KOPT-K1 (cell line): ENCODE results near the gene IKZF1.
A peak's percentile ranks its signal among the peaks of the same experiment; 100 is the strongest.

Experiments used
- H3K27ac ChIP-seq: fragments of 200-600 bp; sonication (generic); 2 replicates; pipeline ENCODE4 v1.5.1; 2016; ENCODE audit warnings: antibody characterized with exemption, mild to moderate bottlenecking, low read depth, low read length; ENCODE audit not compliant: poor library complexity, severe bottlenecking
- H3K36me3 ChIP-seq: fragments of 200-600 bp; sonication (generic); 2 replicates; pipeline ENCODE4 v1.5.1; 2017; ENCODE audit warnings: antibody characterized with exemption, mild to moderate bottlenecking, low read length, moderate library complexity; ENCODE audit not compliant: insufficient read depth
- H3K9me3 ChIP-seq: fragments of 200-600 bp; sonication (generic); 2 replicates; pipeline ENCODE4 v1.5.1; 2017; ENCODE audit warnings: antibody characterized with exemption, low read length, mild to moderate bottlenecking; ENCODE audit not compliant: insufficient read depth, poor library complexity, severe bottlenecking

The IKZF1 gene

GRCh38 chr7:50376056-50376820, 71.7 kb downstream of the IKZF1 start:
- Histone ChIP-seq H3K36me3 (peaks cover 99% of the 10 kb centered on the region), H3K27ac (no peak overlapping the region), H3K9me3 (no peaks in the 10 kb centered on the region)

- Histone ChIP-seq H3K9me3 (no peaks in the 10 kb centered on the region), H3K27ac (no peak overlapping the region), H3K36me3 (peaks cover 99% of the 10 kb centered on the region)
These were observed 72.8 kb downstream of the IKZF1 start for GRCh38 chr7:50377356-50377755.

GRCh38 chr7:50379082-50379481, 74.6 kb downstream of the IKZF1 start:
- Histone ChIP-seq H3K36me3 (peaks cover 99% of the 10 kb centered on the region), H3K27ac (no peak overlapping the region), H3K9me3 (no peaks in the 10 kb centered on the region)

GRCh38 chr7:50379539-50379938, 75.0 kb downstream of the IKZF1 start:
- H3K9me3 ChIP-seq: no peaks in the 10 kb centered on the region
- peaks cover 99% of the 10 kb centered on the region for H3K36me3 ChIP-seq
- H3K27ac ChIP-seq: no peak overlapping the region

GRCh38 chr7:50382455-50382854, 77.9 kb downstream of the IKZF1 start:
- Histone ChIP-seq H3K36me3 (peaks cover 99% of the 10 kb centered on the region), H3K27ac (no peak overlapping the region), H3K9me3 (no peaks in the 10 kb centered on the region)

GRCh38 chr7:50387351-50387750, 82.8 kb downstream of the IKZF1 start:
- H3K36me3 ChIP-seq: peaks cover 99% of the 10 kb centered on the region
- no peak overlapping the region for H3K27ac ChIP-seq
- H3K9me3 ChIP-seq: no peaks in the 10 kb centered on the region

- peaks cover 99% of the 10 kb centered on the region for H3K36me3 ChIP-seq
- H3K9me3 ChIP-seq: no peaks in the 10 kb centered on the region
These were observed 85.4 kb downstream of the IKZF1 start for GRCh38 chr7:50389961-50390360.

GRCh38 chr7:50391386-50391785, 86.9 kb downstream of the IKZF1 start:
- no peaks in the 10 kb centered on the region for H3K9me3 ChIP-seq
- H3K27ac ChIP-seq: no peak overlapping the region
- peaks cover 99% of the 10 kb centered on the region for H3K36me3 ChIP-seq

More at GRCh38 chr7:50389961-50390360, 85.4 kb downstream of the IKZF1 start:
- no peak overlapping the region for H3K27ac ChIP-seq

- H3K36me3 ChIP-seq: peaks cover 99% of the 10 kb centered on the region
- H3K9me3 ChIP-seq: no peaks in the 10 kb centered on the region
- peak overlapping the region; percentile 39 for H3K27ac ChIP-seq
These were observed 88.6 kb downstream of the IKZF1 start for GRCh38 chr7:50393076-50393475.

- H3K36me3 ChIP-seq: peaks cover 99% of the 10 kb centered on the region
These were observed 89.2 kb downstream of the IKZF1 start for GRCh38 chr7:50393547-50394252.

GRCh38 chr7:50394315-50394714, 89.8 kb downstream of the IKZF1 start:
- no peaks in the 10 kb centered on the region for H3K9me3 ChIP-seq
- no peak overlapping the region for H3K27ac ChIP-seq
- peaks cover 97% of the 10 kb centered on the region for H3K36me3 ChIP-seq

More at GRCh38 chr7:50393547-50394252, 89.2 kb downstream of the IKZF1 start:
- Histone ChIP-seq H3K27ac (peak overlapping the region; percentile 39), H3K9me3 (no peaks in the 10 kb centered on the region)

GRCh38 chr7:50396856-50397255, 92.3 kb downstream of the IKZF1 start:
- peaks cover 97% of the 10 kb centered on the region for H3K36me3 ChIP-seq
- no peak overlapping the region for H3K27ac ChIP-seq
- no peaks in the 10 kb centered on the region for H3K9me3 ChIP-seq

GRCh38 chr7:50397320-50397970, 92.9 kb downstream of the IKZF1 start:
- Histone ChIP-seq H3K27ac (no peak overlapping the region), H3K36me3 (peaks cover 97% of the 10 kb centered on the region)

GRCh38 chr7:50397971-50398324, 93.4 kb downstream of the IKZF1 start:
- Histone ChIP-seq H3K27ac (no peak overlapping the region), H3K9me3 (no peaks in the 10 kb centered on the region), H3K36me3 (peaks cover 97% of the 10 kb centered on the region)

More at GRCh38 chr7:50397320-50397970, 92.9 kb downstream of the IKZF1 start:
- no peaks in the 10 kb centered on the region for H3K9me3 ChIP-seq

- no peaks in the 10 kb centered on the region for H3K9me3 ChIP-seq
- no peak overlapping the region for H3K27ac ChIP-seq
- peaks cover 97% of the 10 kb centered on the region for H3K36me3 ChIP-seq
These were observed 94.7 kb downstream of the IKZF1 start for GRCh38 chr7:50399206-50399605.
